A673 (cell line): ENCODE measurements around the gene SLC66A1. TPM values are rescaled to one million over a fixed set of nuclear protein-coding genes. Genes with fewer than 3 reads are reported as not detected.

Source experiments
- BruUV-seq: library from RNA; stranded (reverse); fragments of 400-500 nt; replicated peaks from 2 replicates; lab custom pipeline; 2021; lab: Mats Ljungman, UMichigan
- CTCF ChIA-PET: fragments of 300-600 bp; sonication (Branson Sonifier 250); formaldehyde crosslinking; loops from one replicate; lab custom pipeline; 2022; ENCODE audit warnings: antibody characterized with exemption; lab: Charles Lee
- POLR2A ChIA-PET: fragments of 300-600 bp; sonication (Branson Sonifier 250); formaldehyde crosslinking; loops from one replicate; lab custom pipeline; 2022; ENCODE audit warnings: antibody characterized with exemption; ENCODE audit not compliant: low non-redundant PET; lab: Charles Lee
- DNase-seq: peaks from one replicate; pipeline ENCODE4 v3.0.0-alpha.2; 2015; ENCODE audit warnings: low spot score
- H3K27ac ChIP-seq: fragments of 200-600 bp; sonication (generic); 2 replicates; pipeline ENCODE4 v1.5.1; 2016; ENCODE audit warnings: mixed run types, low read depth, mild to moderate bottlenecking, mixed read lengths, antibody characterized with exemption, low read length; ENCODE audit not compliant: poor library complexity, severe bottlenecking
- H3K27me3 ChIP-seq: fragments of 200-600 bp; sonication (generic); replicated peaks from 2 replicates; pipeline ENCODE4 v1.6.1; 2017; ENCODE audit warnings: mixed run types, low read depth, mild to moderate bottlenecking, mixed read lengths, antibody characterized with exemption, low read length; ENCODE audit not compliant: insufficient read depth, poor library complexity
- H3K36me3 ChIP-seq: fragments of 200-600 bp; sonication (generic); 2 replicates; pipeline ENCODE4 v1.6.1; 2016; ENCODE audit warnings: mixed run types, mild to moderate bottlenecking, mixed read lengths, antibody characterized with exemption, low read length; ENCODE audit not compliant: insufficient read depth, poor library complexity, severe bottlenecking
- H3K4me1 ChIP-seq: fragments of 200-600 bp; sonication (generic); 2 replicates; pipeline ENCODE4 v1.6.1; 2017; ENCODE audit warnings: mixed run types, mild to moderate bottlenecking, mixed read lengths, antibody characterized with exemption, low read length; ENCODE audit not compliant: insufficient read depth, poor library complexity, severe bottlenecking
- H3K4me3 ChIP-seq: fragments of 200-600 bp; sonication (generic); 2 replicates; pipeline ENCODE4 v1.5.1; 2016; ENCODE audit warnings: low read depth, mixed run types, mild to moderate bottlenecking, mixed read lengths, low read length; ENCODE audit not compliant: poor library complexity, severe bottlenecking
- H3K9me3 ChIP-seq: fragments of 200-600 bp; sonication (generic); 2 replicates; pipeline ENCODE4 v1.6.1; 2016; ENCODE audit warnings: mixed run types, low read depth, mild to moderate bottlenecking, mixed read lengths, antibody characterized with exemption, low read length; ENCODE audit not compliant: poor library complexity, severe bottlenecking
- CTCF ChIP-seq: fragments of 300-800, 200-600 bp; sonication (generic); conservative IDR thresholded peaks from 2 replicates; pipeline ENCODE4 v1.5.1; 2017; ENCODE audit warnings: low read depth, mild to moderate bottlenecking, antibody characterized with exemption, low read length, moderate library complexity, mixed read lengths
- EZH2 ChIP-seq: fragments of 200-600 bp; sonication (generic); IDR thresholded peaks from 2 replicates; pipeline ENCODE4 v1.6.1; 2017; ENCODE audit warnings: borderline replicate concordance, low read depth, mild to moderate bottlenecking, mixed read lengths, antibody characterized with exemption, low read length; ENCODE audit not compliant: poor library complexity, severe bottlenecking
- intact Hi-C: fragments of 100-400 bp; cut with micrococcal nuclease; formaldehyde crosslinking; loops from one replicate; pipeline ENCODE4 v1.10.0; 2022; ENCODE audit not compliant: unreplicated experiment
- total RNA-seq: library from RNA; stranded (reverse); gene quantifications from 2 replicates; pipeline ENCODE4 v1.2.3, GENCODE V29; 2021

The SLC66A1 gene
- total RNA-seq, 1 experiment from 2014 or later, result 18.3 TPM

- BruUV-seq, result no TSS peak
- TF ChIP-seq CTCF (no peak), EZH2 (no peak)
- Histone ChIP-seq H3K27me3 (no peaks in the 10 kb centered on the region), H3K4me3 (no peak overlapping the region), H3K36me3 (peaks cover 13% of the 10 kb centered on the region), H3K9me3 (no peaks in the 10 kb centered on the region), H3K4me1 (no peaks in the 10 kb centered on the region), H3K27ac (no peak overlapping the region)
- intact Hi-C loops, result no loop called here
- ChIA-PET POLR2A (no interaction called here), CTCF (no interaction called here)
- DNase-seq, result no peak
Observed at GRCh38 chr1:19360016-19360415, 47.9 kb downstream of the SLC66A1 start.

- Histone ChIP-seq H3K27ac (no peak overlapping the region), H3K4me3 (no peak overlapping the region), H3K9me3 (no peaks in the 10 kb centered on the region), H3K36me3 (peaks cover 12% of the 10 kb centered on the region), H3K27me3 (no peaks in the 10 kb centered on the region), H3K4me1 (no peaks in the 10 kb centered on the region)
- intact Hi-C loops, result no loop called here
- POLR2A ChIA-PET, result no interaction called here
- TF ChIP-seq CTCF, result no peak
- no peak for TF ChIP-seq EZH2
- no TSS peak for BruUV-seq
- CTCF ChIA-PET, result no interaction called here
- no peak for DNase-seq
Observed at GRCh38 chr1:19360432-19360831, 48.3 kb downstream of the SLC66A1 start.

DNA sequence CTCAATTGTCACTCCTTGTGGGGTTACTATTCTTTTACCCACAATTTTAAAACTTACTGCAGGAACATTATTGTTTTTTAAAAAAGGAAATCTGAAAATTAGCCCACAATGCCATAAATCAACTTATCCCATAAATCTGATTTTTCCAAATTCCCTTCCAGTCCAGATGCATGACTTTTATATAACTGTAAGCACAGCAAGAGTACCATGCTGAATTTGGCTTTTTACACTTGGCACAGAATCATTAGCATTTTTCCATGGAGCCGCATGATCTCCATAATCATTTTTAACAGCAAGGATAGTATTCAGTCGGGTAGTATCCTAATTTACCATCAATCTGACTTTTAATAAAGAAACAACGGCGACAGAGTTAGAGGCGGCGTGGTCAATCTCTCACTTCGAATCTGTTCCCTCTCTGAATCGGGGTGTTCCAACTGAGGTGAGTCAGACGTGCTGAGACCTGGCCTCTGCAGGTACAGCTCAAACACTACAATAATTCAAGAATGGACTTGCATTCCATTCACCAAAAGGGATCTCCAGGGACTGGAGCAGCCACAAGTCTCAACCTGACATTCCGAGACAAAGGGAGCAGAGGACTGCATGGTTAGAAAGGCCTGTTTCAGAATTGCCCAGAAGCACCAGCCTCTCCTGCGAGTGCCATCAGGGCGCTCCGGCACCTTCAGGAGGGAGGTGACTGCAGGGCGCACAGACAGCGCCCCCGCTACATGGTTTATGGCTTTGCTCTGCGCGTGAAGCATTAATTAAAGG, 48.9 kb downstream of the SLC66A1 start:
- POLR2A ChIA-PET, result no interaction called here
- Histone ChIP-seq H3K36me3 (peaks cover 6% of the 10 kb centered on the region), H3K27me3 (no peaks in the 10 kb centered on the region), H3K4me3 (no peak overlapping the region), H3K4me1 (no peaks in the 10 kb centered on the region), H3K27ac (no peak overlapping the region), H3K9me3 (no peaks in the 10 kb centered on the region)
- intact Hi-C loops, result no loop called here
- TF ChIP-seq CTCF, result no peak
- no peak for TF ChIP-seq EZH2
- BruUV-seq, result no TSS peak
- no peak for DNase-seq
- CTCF ChIA-PET, result no interaction called here
